Liver (tissue), 9 donors: ENCODE results near the gene CRYGC. TPM values are rescaled to one million over a fixed set of nuclear protein-coding genes. Genes with fewer than 3 reads are reported as not detected.

Source experiments
- DNase-seq: peaks from one replicate; pipeline ENCODE4 v3.0.0-alpha.2; 2017; ENCODE audit warnings: low spot score
- H3K27ac ChIP-seq, 2 donors: one replicate each; pipeline ENCODE4 v1.7.0; 2013; ENCODE audit warnings: inconsistent platforms in 2 of 2, low read length in 2 of 2, control low read depth in 1 of 2, low read depth in 1 of 2, mild to moderate bottlenecking in 1 of 2
- H3K27me3 ChIP-seq, 4 donors: one replicate each; pipeline versions ENCODE4 v1.6.1 to v1.7.0; 2013; ENCODE audit warnings: low read length in 3 of 4, inconsistent platforms in 1 of 4, mild to moderate bottlenecking in 1 of 4, moderate library complexity in 1 of 4; ENCODE audit not compliant: control insufficient read depth in 4 of 4, insufficient read depth in 4 of 4
- H3K36me3 ChIP-seq, 4 donors: one replicate each; pipeline versions ENCODE4 v1.6.1 to v1.7.0; 2013; ENCODE audit warnings: low read length in 3 of 4, mild to moderate bottlenecking in 3 of 4, low read depth in 1 of 4, moderate library complexity in 1 of 4; ENCODE audit not compliant: control insufficient read depth in 4 of 4, insufficient read depth in 3 of 4
- H3K4me1 ChIP-seq, 4 donors: one replicate each; pipeline versions ENCODE4 v1.6.1 to v1.7.0; 2013; ENCODE audit warnings: low read length in 3 of 4, mild to moderate bottlenecking in 3 of 4, moderate library complexity in 1 of 4; ENCODE audit not compliant: control insufficient read depth in 4 of 4, insufficient read depth in 4 of 4
- H3K4me3 ChIP-seq, 3 donors: one replicate each; pipeline versions ENCODE4 v1.6.1 to v1.7.0; 2013; ENCODE audit warnings: low read length in 3 of 3, control low read depth in 1 of 3, low read depth in 1 of 3, mild to moderate bottlenecking in 1 of 3
- H3K9ac ChIP-seq, 2 donors: one replicate each; pipeline ENCODE4 v1.7.0; 2013; ENCODE audit warnings: low read length in 2 of 2, mild to moderate bottlenecking in 2 of 2, moderate library complexity in 2 of 2, control low read depth in 1 of 2, low read depth in 1 of 2
- H3K9me3 ChIP-seq, 4 donors: one replicate each; pipeline versions ENCODE4 v1.6.1 to v1.7.0; 2013; ENCODE audit warnings: low read length in 3 of 4; ENCODE audit not compliant: control insufficient read depth in 4 of 4
- EGR1 ChIP-seq, 2 donors: IDR thresholded peaks; 2 replicates each; pipeline ENCODE4 v1.6.1; 2016 to 2018; ENCODE audit warnings: antibody characterized with exemption in 2 of 2, low read depth in 2 of 2
- FOXA1 ChIP-seq: IDR thresholded peaks from 2 replicates; pipeline ENCODE4 v1.6.1; 2016; ENCODE audit warnings: antibody characterized with exemption
- FOXA2 ChIP-seq: IDR thresholded peaks from 2 replicates; pipeline ENCODE4 v1.6.1; 2016; ENCODE audit warnings: antibody characterized with exemption
- HNF4A ChIP-seq, 2 donors: conservative IDR thresholded peaks; 2 replicates each; pipeline ENCODE4 v1.6.1; 2016; ENCODE audit warnings: antibody characterized with exemption in 2 of 2, mild to moderate bottlenecking in 2 of 2
- JUND ChIP-seq, 2 donors: IDR thresholded peaks; 2 replicates each; pipeline ENCODE4 v1.6.1; 2016; ENCODE audit warnings: antibody characterized with exemption in 2 of 2
- NR2F2 ChIP-seq: IDR thresholded peaks from 2 replicates; pipeline ENCODE4 v1.6.1; 2016; ENCODE audit warnings: antibody characterized with exemption
- RXRA ChIP-seq, 2 donors: IDR thresholded peaks; 2 replicates each; pipeline ENCODE4 v1.6.1; 2017 to 2018; ENCODE audit warnings: antibody characterized with exemption in 2 of 2, mild to moderate bottlenecking in 1 of 2
- TAF1 ChIP-seq: conservative IDR thresholded peaks from 2 replicates; pipeline ENCODE4 v1.6.1; 2016; ENCODE audit warnings: antibody characterized with exemption, mild to moderate bottlenecking
- YY1 ChIP-seq: IDR thresholded peaks from 2 replicates; pipeline ENCODE4 v1.6.1; 2016; ENCODE audit warnings: antibody characterized with exemption, mild to moderate bottlenecking
- WGBS: extraction: QIAGEN DNeasy Blood & Tissue Kit; methylation state at CpG from one replicate; pipeline ENCODE4 v1.1.7; 2013; 5-methylcytosine and 5-hydroxymethylcytosine counted together
- polyA plus RNA-seq, 2 donors: library from polyadenylated mRNA; stranded (reverse) in 1 of 2; unstranded in 1 of 2; fragments of 200-250 nt in 1 of 2; fragments of >200 nt in 1 of 2; fragmentation: Nextera tagmentation in 1 of 2; extraction: Ambion mirVana in 1 of 2; gene quantifications; one replicate each; pipeline versions ENCODE4 v1.2.1 to v1.2.3, GENCODE V29; 2013 to 2015
- total RNA-seq, 2 donors: library from RNA; depleted of rRNA; stranded (reverse); fragments of >200 nt; gene quantifications; one replicate each; pipeline ENCODE4 v1.2.3, GENCODE V29; 2014
- TF ChIP-seq, protein P1 (sequence below): IDR thresholded peaks from 2 replicates; pipeline ENCODE4 v1.6.1; 2016; ENCODE audit warnings: antibody characterized with exemption
- TF ChIP-seq, protein P2 (sequence below): IDR thresholded peaks from 2 replicates; pipeline ENCODE4 v1.6.1; 2016; ENCODE audit warnings: antibody characterized with exemption, mild to moderate bottlenecking
- TF ChIP-seq, protein P3 (sequence below): IDR thresholded peaks from 2 replicates; pipeline ENCODE4 v1.6.1; 2016; ENCODE audit warnings: antibody characterized with exemption
- TF ChIP-seq, protein P4 (sequence below): fragments of 150-350 bp; IDR thresholded peaks from 2 replicates; pipeline ENCODE4 v1.5.1; 2017; ENCODE audit warnings: improper control_type of control experiment, low read depth, low read length; ENCODE audit not compliant: missing input control
- donor health status: healthy.
- donor health status: healthy.
- donor health status: healthy.
- donor health status: healthy.
- donor health status: healthy.

The CRYGC gene
- total and polyA plus RNA-seq, 4 donors = not detected

DNA sequence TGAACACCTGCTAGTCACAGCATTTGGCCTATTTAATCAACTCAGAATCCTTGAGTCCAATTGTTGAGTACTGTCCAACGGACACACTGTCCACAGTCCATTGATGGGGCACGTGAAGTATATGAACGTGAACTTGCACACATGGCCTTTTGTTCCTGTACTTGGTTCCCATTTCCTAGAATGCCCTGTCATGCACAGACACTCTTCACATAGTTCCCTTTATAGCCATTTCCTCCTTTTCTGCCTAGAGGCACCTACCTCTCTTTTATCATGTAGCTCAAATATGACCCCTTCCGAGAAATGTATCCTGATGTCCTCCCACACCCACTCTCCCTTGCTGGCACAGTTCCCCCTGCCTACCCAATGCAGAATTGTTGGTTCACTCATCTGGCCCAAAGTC lies 42.5 kb upstream of the CRYGC start:
- no peak for DNase-seq
- H3K27me3 ChIP-seq = no peaks in the 10 kb centered on the region
- H3K27ac ChIP-seq = no peak overlapping the region
- no peak overlapping the region for H3K4me3 ChIP-seq
- 68% methylated on average over 4 of the region's 4 CpGs for WGBS
- no peaks in the 10 kb centered on the region for H3K36me3 ChIP-seq
- H3K9ac ChIP-seq = no peak overlapping the region
- TF ChIP-seq HNF4A (conservative IDR thresholded peaks at IDR 0.05) (no peak), JUND (IDR thresholded peaks at IDR 0.05) (no peak), EGR1 (IDR thresholded peaks at IDR 0.05; ENCODE audit: low read depth in 2 of 2) (no peak), YY1 (no peak), FOXA1 (no peak), NR2F2 (no peak), RXRA (IDR thresholded peaks at IDR 0.05) (no peak), TAF1 (no peak)
- TF ChIP-seq, protein P1, sequence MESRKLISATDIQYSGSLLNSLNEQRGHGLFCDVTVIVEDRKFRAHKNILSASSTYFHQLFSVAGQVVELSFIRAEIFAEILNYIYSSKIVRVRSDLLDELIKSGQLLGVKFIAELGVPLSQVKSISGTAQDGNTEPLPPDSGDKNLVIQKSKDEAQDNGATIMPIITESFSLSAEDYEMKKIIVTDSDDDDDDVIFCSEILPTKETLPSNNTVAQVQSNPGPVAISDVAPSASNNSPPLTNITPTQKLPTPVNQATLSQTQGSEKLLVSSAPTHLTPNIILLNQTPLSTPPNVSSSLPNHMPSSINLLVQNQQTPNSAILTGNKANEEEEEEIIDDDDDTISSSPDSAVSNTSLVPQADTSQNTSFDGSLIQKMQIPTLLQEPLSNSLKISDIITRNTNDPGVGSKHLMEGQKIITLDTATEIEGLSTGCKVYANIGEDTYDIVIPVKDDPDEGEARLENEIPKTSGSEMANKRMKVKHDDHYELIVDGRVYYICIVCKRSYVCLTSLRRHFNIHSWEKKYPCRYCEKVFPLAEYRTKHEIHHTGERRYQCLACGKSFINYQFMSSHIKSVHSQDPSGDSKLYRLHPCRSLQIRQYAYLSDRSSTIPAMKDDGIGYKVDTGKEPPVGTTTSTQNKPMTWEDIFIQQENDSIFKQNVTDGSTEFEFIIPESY = no peak
- TF ChIP-seq, protein P2, sequence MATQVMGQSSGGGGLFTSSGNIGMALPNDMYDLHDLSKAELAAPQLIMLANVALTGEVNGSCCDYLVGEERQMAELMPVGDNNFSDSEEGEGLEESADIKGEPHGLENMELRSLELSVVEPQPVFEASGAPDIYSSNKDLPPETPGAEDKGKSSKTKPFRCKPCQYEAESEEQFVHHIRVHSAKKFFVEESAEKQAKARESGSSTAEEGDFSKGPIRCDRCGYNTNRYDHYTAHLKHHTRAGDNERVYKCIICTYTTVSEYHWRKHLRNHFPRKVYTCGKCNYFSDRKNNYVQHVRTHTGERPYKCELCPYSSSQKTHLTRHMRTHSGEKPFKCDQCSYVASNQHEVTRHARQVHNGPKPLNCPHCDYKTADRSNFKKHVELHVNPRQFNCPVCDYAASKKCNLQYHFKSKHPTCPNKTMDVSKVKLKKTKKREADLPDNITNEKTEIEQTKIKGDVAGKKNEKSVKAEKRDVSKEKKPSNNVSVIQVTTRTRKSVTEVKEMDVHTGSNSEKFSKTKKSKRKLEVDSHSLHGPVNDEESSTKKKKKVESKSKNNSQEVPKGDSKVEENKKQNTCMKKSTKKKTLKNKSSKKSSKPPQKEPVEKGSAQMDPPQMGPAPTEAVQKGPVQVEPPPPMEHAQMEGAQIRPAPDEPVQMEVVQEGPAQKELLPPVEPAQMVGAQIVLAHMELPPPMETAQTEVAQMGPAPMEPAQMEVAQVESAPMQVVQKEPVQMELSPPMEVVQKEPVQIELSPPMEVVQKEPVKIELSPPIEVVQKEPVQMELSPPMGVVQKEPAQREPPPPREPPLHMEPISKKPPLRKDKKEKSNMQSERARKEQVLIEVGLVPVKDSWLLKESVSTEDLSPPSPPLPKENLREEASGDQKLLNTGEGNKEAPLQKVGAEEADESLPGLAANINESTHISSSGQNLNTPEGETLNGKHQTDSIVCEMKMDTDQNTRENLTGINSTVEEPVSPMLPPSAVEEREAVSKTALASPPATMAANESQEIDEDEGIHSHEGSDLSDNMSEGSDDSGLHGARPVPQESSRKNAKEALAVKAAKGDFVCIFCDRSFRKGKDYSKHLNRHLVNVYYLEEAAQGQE = no peak
- TF ChIP-seq, protein P3, sequence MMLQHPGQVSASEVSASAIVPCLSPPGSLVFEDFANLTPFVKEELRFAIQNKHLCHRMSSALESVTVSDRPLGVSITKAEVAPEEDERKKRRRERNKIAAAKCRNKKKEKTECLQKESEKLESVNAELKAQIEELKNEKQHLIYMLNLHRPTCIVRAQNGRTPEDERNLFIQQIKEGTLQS = no peak
- TF ChIP-seq, protein P4, sequence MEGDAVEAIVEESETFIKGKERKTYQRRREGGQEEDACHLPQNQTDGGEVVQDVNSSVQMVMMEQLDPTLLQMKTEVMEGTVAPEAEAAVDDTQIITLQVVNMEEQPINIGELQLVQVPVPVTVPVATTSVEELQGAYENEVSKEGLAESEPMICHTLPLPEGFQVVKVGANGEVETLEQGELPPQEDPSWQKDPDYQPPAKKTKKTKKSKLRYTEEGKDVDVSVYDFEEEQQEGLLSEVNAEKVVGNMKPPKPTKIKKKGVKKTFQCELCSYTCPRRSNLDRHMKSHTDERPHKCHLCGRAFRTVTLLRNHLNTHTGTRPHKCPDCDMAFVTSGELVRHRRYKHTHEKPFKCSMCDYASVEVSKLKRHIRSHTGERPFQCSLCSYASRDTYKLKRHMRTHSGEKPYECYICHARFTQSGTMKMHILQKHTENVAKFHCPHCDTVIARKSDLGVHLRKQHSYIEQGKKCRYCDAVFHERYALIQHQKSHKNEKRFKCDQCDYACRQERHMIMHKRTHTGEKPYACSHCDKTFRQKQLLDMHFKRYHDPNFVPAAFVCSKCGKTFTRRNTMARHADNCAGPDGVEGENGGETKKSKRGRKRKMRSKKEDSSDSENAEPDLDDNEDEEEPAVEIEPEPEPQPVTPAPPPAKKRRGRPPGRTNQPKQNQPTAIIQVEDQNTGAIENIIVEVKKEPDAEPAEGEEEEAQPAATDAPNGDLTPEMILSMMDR = no peak
- peaks cover 1 to 8% (median 4%) of the 10 kb centered on the region in 4 donors for H3K4me1 ChIP-seq
- H3K9me3 ChIP-seq = no peaks in the 10 kb centered on the region

DNA sequence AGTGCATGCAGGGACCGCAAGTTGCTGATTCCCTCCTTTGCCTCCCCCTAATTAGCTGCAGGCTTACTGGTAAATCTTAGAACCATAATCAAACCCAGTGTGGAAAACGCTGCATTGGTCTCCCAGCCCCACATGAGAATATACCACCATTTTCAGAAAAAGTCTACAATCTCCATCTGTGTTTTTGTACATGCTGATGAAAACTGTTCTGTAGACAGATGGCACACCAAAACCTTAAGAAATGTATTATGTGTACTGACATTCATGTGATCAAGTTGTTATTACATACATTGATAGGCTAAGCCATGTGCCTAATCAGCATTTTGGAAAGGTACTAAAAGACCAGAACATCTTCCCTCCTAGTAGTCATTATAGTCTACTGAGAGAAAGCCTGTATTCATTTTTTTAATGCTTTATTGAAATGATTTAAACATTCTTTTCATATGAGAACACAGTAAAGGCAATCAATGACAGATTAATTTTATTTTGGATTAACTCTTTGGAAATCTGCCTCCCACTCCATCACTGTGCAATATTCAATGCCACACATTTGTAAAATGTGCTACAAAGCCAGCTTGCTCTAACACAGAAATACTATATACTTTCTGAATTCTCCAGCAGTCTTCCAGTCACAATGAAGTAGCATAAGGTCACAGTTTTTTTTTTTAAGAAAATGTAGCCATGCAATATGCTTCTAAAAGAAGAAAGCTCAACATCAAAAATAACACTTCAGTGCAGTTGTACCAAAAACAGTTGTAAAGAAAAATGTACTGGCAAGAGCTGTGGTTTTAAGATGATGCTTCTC lies 35.5 kb upstream of the CRYGC start:
- no peaks in the 10 kb centered on the region for H3K36me3 ChIP-seq
- DNase-seq = no peak
- no peaks in the 10 kb centered on the region for H3K4me1 ChIP-seq
- WGBS = 80% methylated on average over 2 of the region's 2 CpGs
- no peaks in the 10 kb centered on the region for H3K9me3 ChIP-seq
- TF ChIP-seq, protein P2 = no peak
- TF ChIP-seq RXRA (IDR thresholded peaks at IDR 0.05) (no peak), FOXA2 (no peak), NR2F2 (no peak)
- H3K27ac ChIP-seq = no peak overlapping the region
- peaks cover 0 to 2% (median 0%) of the 10 kb centered on the region in 4 donors for H3K27me3 ChIP-seq
- no peak overlapping the region for H3K9ac ChIP-seq
- H3K4me3 ChIP-seq = no peak overlapping the region
